Prostate gland (tissue), 2 donors: ENCODE results near the gene ZBTB7C.

Experiments
- CTCF ChIP-seq, 4 experiments: fragments of 200-600 bp in 2 of 4; fragments of 450-650 bp in 2 of 4; sonication (generic) in 2 of 4; IDR thresholded peaks; 1 replicate in 3 of 4; 2 replicates in 1 of 4; pipeline ENCODE4 v1.5.1; 2016 to 2019; ENCODE audit warnings: antibody characterized with exemption in 4 of 4, mild to moderate bottlenecking in 2 of 4, moderate library complexity in 2 of 4
- POLR2A ChIP-seq: fragments of 450-650 bp; IDR thresholded peaks from one replicate; pipeline ENCODE4 v1.6.1; 2016; ENCODE audit warnings: antibody characterized with exemption, mild to moderate bottlenecking
- POLR2AphosphoS5 ChIP-seq: sonication (generic); formaldehyde crosslinking; IDR thresholded peaks from one replicate; pipeline ENCODE4 v1.6.1; 2017; ENCODE audit warnings: antibody characterized with exemption

- TF ChIP-seq POLR2A: no peak
- no peak for TF ChIP-seq CTCF (IDR thresholded peaks at IDR 0.05)
- no peak for TF ChIP-seq POLR2AphosphoS5
Observed at GRCh38 chr18:48044944-48045343, 364.2 kb downstream of the ZBTB7C start.
